B cell (primary cell): Measurements from ENCODE around the gene C1QBP. TPM values are rescaled to one million over a fixed set of nuclear protein-coding genes. Genes with fewer than 3 reads are reported as not detected.

ENCODE experiments used
- ATAC-seq: fragments of 200-7000 bp; cut with Tn5 transposase; one replicate; pipeline ENCODE4 v1.10.0; 2021; ENCODE audit warnings: low read depth, mild to moderate bottlenecking, moderate number of reproducible peaks, moderate library complexity
- CTCF ChIA-PET: fragments of 350-600 bp; sonication (Branson Sonifier 250); formaldehyde crosslinking; loops from one replicate; lab custom pipeline; 2021; ENCODE audit warnings: antibody characterized with exemption, inconsistent platforms; lab: Charles Lee
- POLR2A ChIA-PET: fragments of 350-600 bp; sonication (Branson Sonifier 250); formaldehyde crosslinking; loops from one replicate; lab custom pipeline; 2021; ENCODE audit warnings: antibody characterized with exemption; lab: Charles Lee
- DNase-seq: peaks from one replicate; pipeline ENCODE4 v3.0.0; 2013
- H2AFZ ChIP-seq: 2 replicates; pipeline ENCODE4 v1.6.1; 2012; ENCODE audit warnings: mild to moderate bottlenecking, low read depth, low read length; ENCODE audit not compliant: insufficient read depth, poor library complexity, severe bottlenecking
- H3K27ac ChIP-seq, 2 donors: 1 replicate in 1 of 2; 2 replicates in 1 of 2; pipeline ENCODE4 v1.5.1; 2012 to 2013; ENCODE audit warnings: low read length in 2 of 2, mild to moderate bottlenecking in 2 of 2, moderate library complexity in 1 of 2
- H3K27me3 ChIP-seq, 4 experiments: fragments of 200-600 bp in 1 of 4; sonication (generic) in 1 of 4; replicated peaks in 1 of 4; 1 replicate in 2 of 4; 2 replicates in 2 of 4; pipeline versions ENCODE4 v1.6.1 to v1.7.0; 2013 to 2016; ENCODE audit warnings: low read length in 3 of 4, mild to moderate bottlenecking in 2 of 4, mixed read lengths in 1 of 4, moderate library complexity in 1 of 4; ENCODE audit not compliant: insufficient read depth in 4 of 4, control insufficient read depth in 3 of 4; ENCODE audit errors: control extremely low read depth in 1 of 4
- H3K36me3 ChIP-seq, 2 experiments: replicated peaks in 1 of 2; 1 replicate in 1 of 2; 2 replicates in 1 of 2; pipeline versions ENCODE4 v1.6.1 to v1.7.1; 2013; ENCODE audit warnings: low read length in 1 of 2; ENCODE audit not compliant: insufficient read depth in 2 of 2, control insufficient read depth in 1 of 2; ENCODE audit errors: control extremely low read depth in 1 of 2, extremely low read depth in 1 of 2
- H3K4me1 ChIP-seq, 2 donors: fragments of 200-600 bp in 1 of 2; sonication (generic) in 1 of 2; 1 replicate in 1 of 2; 2 replicates in 1 of 2; pipeline versions ENCODE4 v1.5.1 to v1.6.1; 2013 to 2017; ENCODE audit warnings: low read length in 2 of 2; ENCODE audit not compliant: control insufficient read depth in 2 of 2, insufficient read depth in 2 of 2
- H3K4me2 ChIP-seq: replicated peaks from 2 replicates; pipeline ENCODE3; 2012; ENCODE audit warnings: mild to moderate bottlenecking, low read depth, low read length; ENCODE audit not compliant: poor library complexity, severe bottlenecking
- H3K4me3 ChIP-seq, 5 experiments: fragments of 200-600 bp in 1 of 5; sonication (generic) in 1 of 5; 1 replicate in 3 of 5; 2 replicates in 2 of 5; pipeline versions ENCODE4 v1.5.1 to v1.7.0; 2011 to 2016; ENCODE audit warnings: low read length in 4 of 5, mild to moderate bottlenecking in 4 of 5, low read depth in 2 of 5, control low read depth in 1 of 5, moderate library complexity in 1 of 5; ENCODE audit not compliant: insufficient read depth in 1 of 5; ENCODE audit errors: control extremely low read depth in 1 of 5, extremely low read depth in 1 of 5
- H3K79me2 ChIP-seq: fragments of 200-600 bp; sonication (generic); one replicate; pipeline ENCODE4 v1.6.0; 2016; ENCODE audit warnings: low read length; ENCODE audit not compliant: control insufficient read depth, insufficient read depth
- H3K9ac ChIP-seq: fragments of 200-600 bp; sonication (generic); 2 replicates; pipeline ENCODE4 v1.6.1; 2017; ENCODE audit warnings: mild to moderate bottlenecking, low read length, moderate library complexity
- H3K9me3 ChIP-seq, 3 donors: one replicate each; pipeline versions ENCODE4 v1.6.1 to v1.7.1; 2013; ENCODE audit warnings: low read length in 2 of 3; ENCODE audit not compliant: control insufficient read depth in 2 of 3, insufficient read depth in 1 of 3; ENCODE audit errors: control extremely low read depth in 1 of 3
- H4K20me1 ChIP-seq: 2 replicates; pipeline ENCODE4 v1.6.0; 2012; ENCODE audit warnings: mild to moderate bottlenecking, low read length; ENCODE audit not compliant: insufficient read depth, control insufficient read depth, poor library complexity, severe bottlenecking
- H3K27ac Mint-ChIP-seq: one replicate; pipeline ENCODE4 v1.8.0; 2021; ENCODE audit warnings: mixed read lengths
- H3K27me3 Mint-ChIP-seq: one replicate; pipeline ENCODE4 v1.8.0; 2021; ENCODE audit warnings: mixed read lengths
- H3K4me1 Mint-ChIP-seq: one replicate; pipeline ENCODE4 v1.8.0; 2021; ENCODE audit warnings: mixed read lengths
- H3K4me3 Mint-ChIP-seq: one replicate; pipeline ENCODE4 v1.8.0; 2021; ENCODE audit warnings: mixed read lengths
- H3K9me3 Mint-ChIP-seq: one replicate; pipeline ENCODE4 v1.8.0; 2022; ENCODE audit warnings: mixed read lengths; ENCODE audit not compliant: insufficient read depth
- EZH2 ChIP-seq: IDR thresholded peaks from 2 replicates; pipeline ENCODE4 v1.6.1; 2012; ENCODE audit warnings: borderline replicate concordance, low read depth, mild to moderate bottlenecking, moderate library complexity, low read length; ENCODE audit not compliant: insufficient read depth, poor library complexity, severe bottlenecking
- WGBS: methylation state at CpG from one replicate; pipeline ENCODE4 v1.1.5; 2013; ENCODE audit warnings: missing lambda C conversion rate; ENCODE audit not compliant: insufficient coverage; 5-methylcytosine and 5-hydroxymethylcytosine counted together
- intact Hi-C: fragments of 100-400 bp; cut with micrococcal nuclease; formaldehyde crosslinking; loops from one replicate; pipeline ENCODE4 v1.10.0; 2022
- polyA plus RNA-seq: library from polyadenylated mRNA; depleted of rRNA; stranded (reverse); fragments of >200 nt; gene quantifications from 2 replicates; pipeline ENCODE4 v1.2.3, GENCODE V29; 2012
- total RNA-seq, 2 donors: library from RNA; stranded (reverse); fragments of 120-200 nt in 1 of 2; gene quantifications; 1 replicate in 1 of 2; 2 replicates in 1 of 2; pipeline versions ENCODE4 v1.2.3 to v1.2.4, GENCODE V29; 2013 to 2022
- TF ChIP-seq, protein P1 (sequence below): fragments of 200-600 bp; IDR thresholded peaks from one replicate; pipeline ENCODE4 v1.8.0; 2022; ENCODE audit warnings: antibody characterized with exemption, mild to moderate bottlenecking

C1QBP gene
- total and polyA plus RNA-seq, 2 donors (not counting 1 experiment from before 2014, with no cell fraction given) = 60.3 to 62.2 TPM

- 93% methylated on average over 22 of the region's 22 CpGs for WGBS
- no peak for ATAC-seq
- CTCF ChIA-PET = no interaction called here
- H3K4me3 ChIP-seq = no peak overlapping the region
- POLR2A ChIA-PET = no interaction called here
- H3K27ac Mint-ChIP-seq = no peak overlapping the region
- TF ChIP-seq EZH2 = no peak
- TF ChIP-seq, protein P1, sequence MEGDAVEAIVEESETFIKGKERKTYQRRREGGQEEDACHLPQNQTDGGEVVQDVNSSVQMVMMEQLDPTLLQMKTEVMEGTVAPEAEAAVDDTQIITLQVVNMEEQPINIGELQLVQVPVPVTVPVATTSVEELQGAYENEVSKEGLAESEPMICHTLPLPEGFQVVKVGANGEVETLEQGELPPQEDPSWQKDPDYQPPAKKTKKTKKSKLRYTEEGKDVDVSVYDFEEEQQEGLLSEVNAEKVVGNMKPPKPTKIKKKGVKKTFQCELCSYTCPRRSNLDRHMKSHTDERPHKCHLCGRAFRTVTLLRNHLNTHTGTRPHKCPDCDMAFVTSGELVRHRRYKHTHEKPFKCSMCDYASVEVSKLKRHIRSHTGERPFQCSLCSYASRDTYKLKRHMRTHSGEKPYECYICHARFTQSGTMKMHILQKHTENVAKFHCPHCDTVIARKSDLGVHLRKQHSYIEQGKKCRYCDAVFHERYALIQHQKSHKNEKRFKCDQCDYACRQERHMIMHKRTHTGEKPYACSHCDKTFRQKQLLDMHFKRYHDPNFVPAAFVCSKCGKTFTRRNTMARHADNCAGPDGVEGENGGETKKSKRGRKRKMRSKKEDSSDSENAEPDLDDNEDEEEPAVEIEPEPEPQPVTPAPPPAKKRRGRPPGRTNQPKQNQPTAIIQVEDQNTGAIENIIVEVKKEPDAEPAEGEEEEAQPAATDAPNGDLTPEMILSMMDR = no peak
- H3K79me2 ChIP-seq = peaks cover 8% of the 10 kb centered on the region
- H3K27ac ChIP-seq = no peak overlapping the region
- H3K9me3 ChIP-seq = no peaks in the 10 kb centered on the region
- H2AFZ ChIP-seq = no peak overlapping the region
- H3K36me3 ChIP-seq = peaks cover 9 to 35% of the 10 kb centered on the region in 2 experiments
- H3K27me3 Mint-ChIP-seq = no peaks in the 10 kb centered on the region
- no peaks in the 10 kb centered on the region for H3K9me3 Mint-ChIP-seq
- H3K9ac ChIP-seq = no peak overlapping the region
- H3K4me2 ChIP-seq = no peak overlapping the region
- no peak for DNase-seq
- H3K4me3 Mint-ChIP-seq = no peak overlapping the region
- intact Hi-C loops = no loop called here
- no peaks in the 10 kb centered on the region for H3K27me3 ChIP-seq
- no peaks in the 10 kb centered on the region for H4K20me1 ChIP-seq
- peaks cover 11% of the 10 kb centered on the region for H3K4me1 Mint-ChIP-seq
- peaks cover 5 to 7% of the 10 kb centered on the region in 2 donors for H3K4me1 ChIP-seq
These were observed 5.3 kb upstream of the C1QBP start for GRCh38 chr17:5444209-5444608.

DNA sequence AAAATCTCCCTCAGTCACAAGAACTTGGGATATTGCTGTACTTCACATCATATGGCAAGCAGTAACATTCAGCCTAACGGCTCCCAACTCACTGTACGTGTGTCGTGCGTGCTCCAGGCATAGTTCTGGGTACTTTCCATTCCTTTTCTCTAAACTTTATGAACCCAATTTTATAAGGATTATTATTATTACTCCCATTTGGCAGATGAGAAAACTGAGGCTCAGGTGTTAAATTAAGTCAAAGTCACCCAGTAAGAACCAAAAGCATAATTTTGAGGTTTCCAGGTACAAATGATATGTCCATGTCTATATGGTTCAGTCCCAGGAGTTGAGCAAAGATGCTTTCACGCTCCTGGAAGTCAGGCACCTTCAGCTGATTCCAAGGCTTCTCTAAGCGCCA, 4.8 kb upstream of the C1QBP start:
- no peak for ATAC-seq
- peaks cover 6 to 8% of the 10 kb centered on the region in 2 donors for H3K4me1 ChIP-seq
- H3K36me3 ChIP-seq = peaks cover 7 to 35% of the 10 kb centered on the region in 2 experiments
- no peaks in the 10 kb centered on the region for H3K27me3 ChIP-seq
- no peak overlapping the region for H3K9ac ChIP-seq
- CTCF ChIA-PET = no interaction called here
- no peaks in the 10 kb centered on the region for H4K20me1 ChIP-seq
- POLR2A ChIA-PET = no interaction called here
- H3K4me3 Mint-ChIP-seq = no peak overlapping the region
- no peak overlapping the region for H3K4me2 ChIP-seq
- 100% methylated on average over 2 of the region's 6 CpGs for WGBS
- peaks cover 9% of the 10 kb centered on the region for H3K79me2 ChIP-seq
- H3K27ac ChIP-seq = no peak overlapping the region
- intact Hi-C loops = no loop called here
- H3K4me1 Mint-ChIP-seq = peaks cover 13% of the 10 kb centered on the region
- H3K27me3 Mint-ChIP-seq = no peaks in the 10 kb centered on the region
- H3K4me3 ChIP-seq = no peak overlapping the region
- DNase-seq = no peak
- H3K9me3 ChIP-seq = no peaks in the 10 kb centered on the region
- H3K27ac Mint-ChIP-seq = no peak overlapping the region
- H3K9me3 Mint-ChIP-seq = no peaks in the 10 kb centered on the region
- no peak overlapping the region for H2AFZ ChIP-seq
- TF ChIP-seq EZH2 = no peak
- TF ChIP-seq, protein P1 = no peak
